SK-N-SH treated with all-trans-retinoic acid at 6 μM for 48 hours (cell line): ENCODE data around the gene TFEB.

Experiments
- ATAC-seq: fragments of 200-7000 bp; cut with Tn5 transposase; 3 replicates; pipeline ENCODE4 v1.9.1; 2020; ENCODE audit warnings: mild to moderate bottlenecking, moderate library complexity
- ARNTL ChIP-seq: fragments of 450-650 bp; formaldehyde crosslinking; IDR thresholded peaks from 2 replicates; pipeline ENCODE4 v1.5.0; 2020; ENCODE audit warnings: low read depth, mild to moderate bottlenecking, moderate library complexity, borderline replicate concordance
- BACH2 ChIP-seq: fragments of 250-450 bp; sonication (Bioruptor Pico); IDR thresholded peaks from 2 replicates; pipeline ENCODE4 v1.9.0; 2021; ENCODE audit warnings: mild to moderate bottlenecking, borderline replicate concordance
- ESRRG ChIP-seq: fragments of 250-450 bp; sonication (Bioruptor Pico); IDR thresholded peaks from 2 replicates; pipeline ENCODE4 v1.6.1; 2021; ENCODE audit warnings: mild to moderate bottlenecking
- GLIS3 ChIP-seq: fragments of 250-450 bp; sonication (Bioruptor Pico); IDR thresholded peaks from 2 replicates; pipeline ENCODE4 v1.5.0; 2020; ENCODE audit warnings: mild to moderate bottlenecking, moderate library complexity
- ISL1 ChIP-seq: fragments of 250-450 bp; sonication (Bioruptor Pico); IDR thresholded peaks from 2 replicates; pipeline ENCODE4 v2.1.2; 2022; ENCODE audit warnings: mild to moderate bottlenecking, moderate library complexity
- PPARA ChIP-seq: fragments of 250-450 bp; sonication (Bioruptor Pico); IDR thresholded peaks from 2 replicates; pipeline ENCODE4 v1.5.0; 2020; ENCODE audit warnings: mild to moderate bottlenecking, borderline replicate concordance
- RARB ChIP-seq: fragments of 250-450 bp; sonication (Bioruptor Pico); IDR thresholded peaks from 2 replicates; pipeline ENCODE4 v1.8.0; 2021; ENCODE audit warnings: mild to moderate bottlenecking, moderate library complexity
- SNAI2 ChIP-seq: fragments of 250-450 bp; sonication (Bioruptor Pico); IDR thresholded peaks from 2 replicates; pipeline ENCODE4 v1.5.0; 2020; ENCODE audit warnings: mild to moderate bottlenecking, moderate library complexity
- TOX ChIP-seq: fragments of 250-450 bp; sonication (Bioruptor Pico); IDR thresholded peaks from 2 replicates; pipeline ENCODE4 v1.8.0; 2021; ENCODE audit warnings: mild to moderate bottlenecking, moderate library complexity, borderline replicate concordance
- ZNF565 ChIP-seq: fragments of 450-650 bp; formaldehyde crosslinking; conservative IDR thresholded peaks from 2 replicates; pipeline ENCODE4 v1.5.0; 2020; ENCODE audit warnings: low read depth, mild to moderate bottlenecking, moderate library complexity
- ZNF8 ChIP-seq: fragments of 450-650 bp; formaldehyde crosslinking; IDR thresholded peaks from 2 replicates; pipeline ENCODE4 v1.5.0; 2020; ENCODE audit warnings: mild to moderate bottlenecking, moderate library complexity
- TF ChIP-seq, protein P1 (sequence below): fragments of 250-450 bp; sonication (Bioruptor Pico); IDR thresholded peaks from 2 replicates; pipeline ENCODE4 v1.8.0; 2021; ENCODE audit warnings: low read depth, mild to moderate bottlenecking, moderate library complexity, borderline replicate concordance
- TF ChIP-seq, protein P2 (sequence below): fragments of 250-450 bp; sonication (Bioruptor Pico); IDR thresholded peaks from 2 replicates; pipeline ENCODE4 v1.5.0; 2020; ENCODE audit warnings: mild to moderate bottlenecking, moderate library complexity
- TF ChIP-seq, protein P3 (sequence below): fragments of 250-450 bp; sonication (Bioruptor Pico); IDR thresholded peaks from 2 replicates; pipeline ENCODE4 v1.8.0; 2020; ENCODE audit warnings: mild to moderate bottlenecking, moderate library complexity, borderline replicate concordance
- TF ChIP-seq, protein P4 (sequence below): fragments of 250-450 bp; sonication (Bioruptor Pico); IDR thresholded peaks from 2 replicates; pipeline ENCODE4 v1.5.1; 2020; ENCODE audit warnings: low read depth, mild to moderate bottlenecking, moderate library complexity
- TF ChIP-seq, protein P5 (sequence below): fragments of 250-450 bp; sonication (Bioruptor Pico); IDR thresholded peaks from 2 replicates; pipeline ENCODE4 v1.5.1; 2021; ENCODE audit warnings: mild to moderate bottlenecking, moderate library complexity

Gene TFEB

DNA sequence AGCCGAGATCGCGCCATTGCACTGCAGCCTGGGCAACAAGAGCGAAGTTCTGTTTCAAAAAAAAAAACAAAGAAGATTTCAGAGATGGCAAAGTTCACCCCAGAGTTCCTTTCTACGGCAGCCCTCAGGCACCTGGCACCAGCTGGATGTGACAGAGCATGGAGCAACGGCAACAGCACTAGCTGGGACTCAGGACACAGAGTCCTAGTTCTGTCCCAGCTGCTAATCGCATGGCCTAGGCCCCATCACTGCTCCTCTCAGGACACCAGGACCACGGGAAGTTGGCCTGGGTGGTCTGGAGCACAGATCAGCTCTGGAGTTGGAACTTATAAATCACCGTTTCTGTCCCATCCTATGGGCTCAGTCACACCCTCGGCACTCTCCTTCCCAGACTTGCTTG is 10.7 kb upstream of the TFEB start:
- ATAC-seq = no peak
- TF ChIP-seq, protein P1, sequence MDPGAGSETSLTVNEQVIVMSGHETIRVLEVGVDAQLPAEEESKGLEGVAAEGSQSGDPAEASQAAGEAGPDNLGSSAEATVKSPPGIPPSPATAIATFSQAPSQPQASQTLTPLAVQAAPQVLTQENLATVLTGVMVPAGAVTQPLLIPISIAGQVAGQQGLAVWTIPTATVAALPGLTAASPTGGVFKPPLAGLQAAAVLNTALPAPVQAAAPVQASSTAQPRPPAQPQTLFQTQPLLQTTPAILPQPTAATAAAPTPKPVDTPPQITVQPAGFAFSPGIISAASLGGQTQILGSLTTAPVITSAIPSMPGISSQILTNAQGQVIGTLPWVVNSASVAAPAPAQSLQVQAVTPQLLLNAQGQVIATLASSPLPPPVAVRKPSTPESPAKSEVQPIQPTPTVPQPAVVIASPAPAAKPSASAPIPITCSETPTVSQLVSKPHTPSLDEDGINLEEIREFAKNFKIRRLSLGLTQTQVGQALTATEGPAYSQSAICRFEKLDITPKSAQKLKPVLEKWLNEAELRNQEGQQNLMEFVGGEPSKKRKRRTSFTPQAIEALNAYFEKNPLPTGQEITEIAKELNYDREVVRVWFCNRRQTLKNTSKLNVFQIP (CRISPR knock-in tag) = no peak
- no peak for TF ChIP-seq TOX (CRISPR knock-in tag)
- TF ChIP-seq, protein P2, sequence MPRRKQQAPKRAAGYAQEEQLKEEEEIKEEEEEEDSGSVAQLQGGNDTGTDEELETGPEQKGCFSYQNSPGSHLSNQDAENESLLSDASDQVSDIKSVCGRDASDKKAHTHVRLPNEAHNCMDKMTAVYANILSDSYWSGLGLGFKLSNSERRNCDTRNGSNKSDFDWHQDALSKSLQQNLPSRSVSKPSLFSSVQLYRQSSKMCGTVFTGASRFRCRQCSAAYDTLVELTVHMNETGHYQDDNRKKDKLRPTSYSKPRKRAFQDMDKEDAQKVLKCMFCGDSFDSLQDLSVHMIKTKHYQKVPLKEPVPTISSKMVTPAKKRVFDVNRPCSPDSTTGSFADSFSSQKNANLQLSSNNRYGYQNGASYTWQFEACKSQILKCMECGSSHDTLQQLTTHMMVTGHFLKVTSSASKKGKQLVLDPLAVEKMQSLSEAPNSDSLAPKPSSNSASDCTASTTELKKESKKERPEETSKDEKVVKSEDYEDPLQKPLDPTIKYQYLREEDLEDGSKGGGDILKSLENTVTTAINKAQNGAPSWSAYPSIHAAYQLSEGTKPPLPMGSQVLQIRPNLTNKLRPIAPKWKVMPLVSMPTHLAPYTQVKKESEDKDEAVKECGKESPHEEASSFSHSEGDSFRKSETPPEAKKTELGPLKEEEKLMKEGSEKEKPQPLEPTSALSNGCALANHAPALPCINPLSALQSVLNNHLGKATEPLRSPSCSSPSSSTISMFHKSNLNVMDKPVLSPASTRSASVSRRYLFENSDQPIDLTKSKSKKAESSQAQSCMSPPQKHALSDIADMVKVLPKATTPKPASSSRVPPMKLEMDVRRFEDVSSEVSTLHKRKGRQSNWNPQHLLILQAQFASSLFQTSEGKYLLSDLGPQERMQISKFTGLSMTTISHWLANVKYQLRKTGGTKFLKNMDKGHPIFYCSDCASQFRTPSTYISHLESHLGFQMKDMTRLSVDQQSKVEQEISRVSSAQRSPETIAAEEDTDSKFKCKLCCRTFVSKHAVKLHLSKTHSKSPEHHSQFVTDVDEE = no peak
- TF ChIP-seq PPARA (CRISPR knock-in tag) = no peak
- no peak for TF ChIP-seq ARNTL (CRISPR knock-in tag)
- TF ChIP-seq ESRRG (CRISPR knock-in tag) = no peak
- TF ChIP-seq ZNF8 (CRISPR knock-in tag) = no peak
- no peak for TF ChIP-seq ISL1
- TF ChIP-seq, protein P3, sequence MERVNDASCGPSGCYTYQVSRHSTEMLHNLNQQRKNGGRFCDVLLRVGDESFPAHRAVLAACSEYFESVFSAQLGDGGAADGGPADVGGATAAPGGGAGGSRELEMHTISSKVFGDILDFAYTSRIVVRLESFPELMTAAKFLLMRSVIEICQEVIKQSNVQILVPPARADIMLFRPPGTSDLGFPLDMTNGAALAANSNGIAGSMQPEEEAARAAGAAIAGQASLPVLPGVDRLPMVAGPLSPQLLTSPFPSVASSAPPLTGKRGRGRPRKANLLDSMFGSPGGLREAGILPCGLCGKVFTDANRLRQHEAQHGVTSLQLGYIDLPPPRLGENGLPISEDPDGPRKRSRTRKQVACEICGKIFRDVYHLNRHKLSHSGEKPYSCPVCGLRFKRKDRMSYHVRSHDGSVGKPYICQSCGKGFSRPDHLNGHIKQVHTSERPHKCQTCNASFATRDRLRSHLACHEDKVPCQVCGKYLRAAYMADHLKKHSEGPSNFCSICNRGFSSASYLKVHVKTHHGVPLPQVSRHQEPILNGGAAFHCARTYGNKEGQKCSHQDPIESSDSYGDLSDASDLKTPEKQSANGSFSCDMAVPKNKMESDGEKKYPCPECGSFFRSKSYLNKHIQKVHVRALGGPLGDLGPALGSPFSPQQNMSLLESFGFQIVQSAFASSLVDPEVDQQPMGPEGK (CRISPR knock-in tag) = no peak
- no peak for TF ChIP-seq BACH2 (CRISPR knock-in tag)
- no peak for TF ChIP-seq ZNF565
- TF ChIP-seq, protein P4, sequence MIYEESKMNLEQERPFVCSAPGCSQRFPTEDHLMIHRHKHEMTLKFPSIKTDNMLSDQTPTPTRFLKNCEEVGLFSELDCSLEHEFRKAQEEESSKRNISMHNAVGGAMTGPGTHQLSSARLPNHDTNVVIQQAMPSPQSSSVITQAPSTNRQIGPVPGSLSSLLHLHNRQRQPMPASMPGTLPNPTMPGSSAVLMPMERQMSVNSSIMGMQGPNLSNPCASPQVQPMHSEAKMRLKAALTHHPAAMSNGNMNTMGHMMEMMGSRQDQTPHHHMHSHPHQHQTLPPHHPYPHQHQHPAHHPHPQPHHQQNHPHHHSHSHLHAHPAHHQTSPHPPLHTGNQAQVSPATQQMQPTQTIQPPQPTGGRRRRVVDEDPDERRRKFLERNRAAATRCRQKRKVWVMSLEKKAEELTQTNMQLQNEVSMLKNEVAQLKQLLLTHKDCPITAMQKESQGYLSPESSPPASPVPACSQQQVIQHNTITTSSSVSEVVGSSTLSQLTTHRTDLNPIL (CRISPR knock-in tag) = no peak
- TF ChIP-seq RARB (CRISPR knock-in tag) = no peak

DNA sequence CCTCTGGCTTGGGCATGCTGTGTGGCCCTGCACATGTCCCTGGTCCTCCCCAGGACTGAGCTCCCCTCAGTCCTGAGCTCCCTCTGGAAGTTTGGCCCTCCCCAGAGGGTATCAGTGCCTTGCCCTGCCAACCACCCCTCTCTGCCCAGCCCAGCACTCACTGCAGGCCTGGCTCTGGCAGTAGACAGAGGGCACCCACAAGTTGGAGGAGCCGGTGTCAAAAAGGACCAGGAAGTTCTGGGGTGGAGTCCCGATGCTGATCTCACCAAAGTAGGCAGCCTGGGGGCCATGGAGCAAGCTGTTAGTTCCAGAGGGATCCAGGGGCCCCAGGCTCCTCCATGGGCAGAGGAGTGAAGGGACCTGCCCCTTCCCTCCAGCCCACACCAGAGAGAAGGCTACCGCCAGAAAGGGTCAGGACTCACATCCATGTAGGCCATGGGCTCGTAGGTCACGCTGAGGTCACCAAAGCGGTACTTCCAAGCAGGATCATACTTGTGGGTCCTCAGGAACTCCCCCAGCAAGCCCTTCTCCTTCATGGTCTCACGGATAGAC is 8.9 kb upstream of the TFEB start:
- no peak for ATAC-seq
- TF ChIP-seq PPARA (CRISPR knock-in tag) (no peak), GLIS3 (no peak)
- TF ChIP-seq, protein P5, sequence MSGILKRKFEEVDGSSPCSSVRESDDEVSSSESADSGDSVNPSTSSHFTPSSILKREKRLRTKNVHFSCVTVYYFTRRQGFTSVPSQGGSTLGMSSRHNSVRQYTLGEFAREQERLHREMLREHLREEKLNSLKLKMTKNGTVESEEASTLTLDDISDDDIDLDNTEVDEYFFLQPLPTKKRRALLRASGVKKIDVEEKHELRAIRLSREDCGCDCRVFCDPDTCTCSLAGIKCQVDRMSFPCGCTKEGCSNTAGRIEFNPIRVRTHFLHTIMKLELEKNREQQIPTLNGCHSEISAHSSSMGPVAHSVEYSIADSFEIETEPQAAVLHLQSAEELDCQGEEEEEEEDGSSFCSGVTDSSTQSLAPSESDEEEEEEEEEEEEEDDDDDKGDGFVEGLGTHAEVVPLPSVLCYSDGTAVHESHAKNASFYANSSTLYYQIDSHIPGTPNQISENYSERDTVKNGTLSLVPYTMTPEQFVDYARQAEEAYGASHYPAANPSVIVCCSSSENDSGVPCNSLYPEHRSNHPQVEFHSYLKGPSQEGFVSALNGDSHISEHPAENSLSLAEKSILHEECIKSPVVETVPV (CRISPR knock-in tag) = no peak
- TF ChIP-seq, protein P4 (CRISPR knock-in tag) = no peak

DNA sequence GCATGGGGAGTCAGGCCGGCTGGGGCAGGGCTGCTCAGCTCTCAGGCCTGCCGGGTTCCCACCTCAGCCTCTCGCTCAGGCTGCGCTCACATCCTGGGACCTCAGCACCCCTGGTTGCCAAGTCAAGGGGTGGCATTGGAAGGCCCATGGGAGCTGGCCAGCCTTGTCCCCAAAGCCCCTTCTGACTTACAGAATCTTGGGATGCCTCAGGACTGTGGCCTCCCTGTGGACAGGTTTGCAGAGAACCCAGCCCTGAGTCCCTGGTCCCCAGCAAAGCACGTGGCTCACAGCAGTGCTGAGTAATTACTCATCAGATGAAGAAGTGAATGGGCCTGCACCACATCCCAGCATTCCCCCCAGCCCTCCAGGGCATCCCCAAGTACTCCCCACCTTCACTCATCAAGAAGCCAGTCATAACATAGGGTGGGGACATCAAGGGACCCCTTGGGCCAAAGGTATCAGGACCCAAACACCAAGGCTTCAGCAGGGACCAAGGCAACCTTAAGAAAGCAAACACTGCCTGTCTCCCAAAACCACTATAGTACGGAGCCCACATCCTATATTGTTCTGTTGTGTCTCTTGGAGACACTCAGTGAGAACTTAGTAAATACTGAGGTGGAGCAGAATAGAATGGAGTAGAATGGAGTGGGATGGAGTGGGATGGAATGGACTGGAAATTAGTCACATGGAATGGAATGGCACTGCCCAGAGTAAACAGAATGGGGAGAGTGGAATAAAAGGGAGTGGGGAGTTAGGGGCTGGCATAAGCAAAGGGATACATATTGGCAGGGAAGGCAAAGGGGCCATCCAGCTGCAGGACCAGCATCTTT is 8.2 kb upstream of the TFEB start:
- no peak for ATAC-seq
- TF ChIP-seq SNAI2 (CRISPR knock-in tag) (no peak), ARNTL (CRISPR knock-in tag) (no peak), BACH2 (CRISPR knock-in tag) (no peak), PPARA (CRISPR knock-in tag) (no peak)
- TF ChIP-seq, protein P3 (CRISPR knock-in tag) = no peak
